Activated CD4-positive, alpha-beta T cell treated with anti-CD3 and anti-CD28 coated beads, Interleukin-2, amount 10 ng/mL, durations not matched to agents 7 days and 5 days (primary cell): ENCODE data around the gene SIGLECL1. TPM values are rescaled to one million over a fixed set of nuclear protein-coding genes. Genes with fewer than 3 reads are reported as not detected.

ENCODE experiments used
- CTCF ChIA-PET: fragments of 350-600 bp; sonication (Branson Sonifier 250); formaldehyde crosslinking; loops from one replicate; lab custom pipeline; 2021; ENCODE audit warnings: antibody characterized with exemption; lab: Charles Lee
- POLR2A ChIA-PET: fragments of 350-600 bp; sonication (Branson Sonifier 250); formaldehyde crosslinking; loops from one replicate; lab custom pipeline; 2021; ENCODE audit warnings: antibody characterized with exemption; lab: Charles Lee
- DNase-seq: peaks from one replicate; pipeline ENCODE4 v3.0.0-alpha.2; 2020
- H3K27ac Mint-ChIP-seq: one replicate; pipeline ENCODE4 v1.8.0; 2021; ENCODE audit warnings: mild to moderate bottlenecking, moderate library complexity, mixed read lengths
- H3K27me3 Mint-ChIP-seq: one replicate; pipeline ENCODE4 v1.8.0; 2021; ENCODE audit warnings: mixed read lengths
- H3K36me3 Mint-ChIP-seq: one replicate; pipeline ENCODE4 v1.8.0; 2021; ENCODE audit warnings: low read depth, mixed read lengths
- H3K4me1 Mint-ChIP-seq: one replicate; pipeline ENCODE4 v1.8.0; 2021; ENCODE audit warnings: mixed read lengths
- H3K4me3 Mint-ChIP-seq: one replicate; pipeline ENCODE4 v1.8.0; 2021; ENCODE audit warnings: mild to moderate bottlenecking, moderate library complexity, mixed read lengths
- H3K9me3 Mint-ChIP-seq: one replicate; pipeline ENCODE4 v1.8.0; 2021; ENCODE audit warnings: mixed read lengths
- total RNA-seq, 2 experiments: library from RNA; stranded (reverse); gene quantifications; one replicate each; pipeline ENCODE4 v1.2.3, GENCODE V29; 2021

The SIGLECL1 gene
- total RNA-seq, 2 experiments from 2014 or later: not detected

DNA sequence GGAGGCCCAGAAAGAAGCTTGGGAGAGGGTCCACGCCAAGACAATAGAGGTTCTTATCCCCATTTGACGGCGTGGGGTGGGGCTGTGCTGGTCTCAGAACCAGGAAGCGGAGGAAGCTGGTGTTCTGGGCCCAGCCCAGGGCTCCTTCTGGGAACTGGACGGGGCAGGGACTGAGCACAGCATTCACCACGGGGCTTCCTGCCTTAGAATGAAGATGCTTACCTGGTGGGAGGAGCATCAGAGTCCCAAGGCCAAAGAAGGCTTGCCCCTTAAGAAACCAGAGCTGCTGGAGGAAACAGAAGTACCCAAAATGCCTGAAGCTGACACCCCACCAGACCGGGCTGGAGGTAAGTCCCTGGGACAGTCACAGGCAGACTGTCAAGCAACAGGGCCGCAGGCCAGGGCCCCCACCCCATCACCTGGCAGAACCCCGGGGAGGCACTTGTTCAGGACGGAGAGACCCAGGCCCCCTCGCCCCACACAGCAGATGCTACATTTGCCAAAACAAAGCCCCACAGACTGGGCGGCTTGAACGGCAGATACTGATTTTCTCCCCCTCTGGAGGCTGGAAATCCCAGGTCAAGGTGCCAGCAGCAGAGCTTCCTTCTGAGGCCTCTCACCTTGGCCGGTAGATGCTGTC lies 42.8 kb downstream of the SIGLECL1 start:
- Mint-ChIP-seq H3K27me3 (peaks cover 2% of the 10 kb centered on the region), H3K4me1 (no peaks in the 10 kb centered on the region), H3K4me3 (no peak overlapping the region), H3K36me3 (no peaks in the 10 kb centered on the region), H3K27ac (no peak overlapping the region), H3K9me3 (no peaks in the 10 kb centered on the region)
- ChIA-PET CTCF (no interaction called here), POLR2A (no interaction called here)
- DNase-seq: no peak

DNA sequence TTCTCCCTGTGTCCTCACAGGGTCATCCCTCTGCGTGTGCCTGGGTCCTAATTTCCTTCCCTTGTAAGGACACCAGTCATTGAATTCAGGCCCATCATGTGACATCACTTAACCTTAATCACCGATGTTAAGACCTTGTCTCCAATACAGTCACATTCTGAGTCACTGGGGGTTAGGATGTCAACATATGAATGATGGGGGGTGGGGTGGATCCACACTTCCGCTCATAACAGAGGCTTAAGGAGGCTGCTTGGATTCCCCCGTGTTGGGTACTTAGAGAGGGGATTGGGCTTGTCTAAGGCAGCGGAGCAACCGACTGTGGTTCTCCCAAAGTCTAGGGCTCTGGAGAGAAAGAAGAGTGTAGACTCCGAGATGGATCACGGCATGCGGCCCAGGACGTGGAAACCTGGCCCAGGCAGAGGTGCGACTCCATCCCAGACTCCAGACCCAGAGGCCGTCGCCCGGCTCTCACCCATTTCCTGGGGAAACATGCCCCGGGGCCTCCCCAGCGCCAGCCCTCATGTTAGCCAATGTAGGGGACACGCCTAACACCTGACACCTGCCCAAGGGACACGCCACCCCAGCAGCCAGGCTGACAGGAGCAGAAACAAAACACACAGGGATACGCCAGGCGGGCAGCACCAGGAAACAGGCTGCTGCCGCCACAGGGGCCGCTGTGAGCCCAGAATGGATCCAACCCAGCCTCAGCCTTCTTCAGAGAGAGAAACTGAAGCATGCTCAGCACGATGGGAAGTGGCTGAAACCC lies 43.5 kb downstream of the SIGLECL1 start:
- no peaks in the 10 kb centered on the region for H3K9me3 Mint-ChIP-seq
- no peak overlapping the region for H3K27ac Mint-ChIP-seq
- ChIA-PET POLR2A (no interaction called here), CTCF (no interaction called here)
- H3K4me1 Mint-ChIP-seq: no peaks in the 10 kb centered on the region
- H3K27me3 Mint-ChIP-seq: peaks cover 2% of the 10 kb centered on the region
- DNase-seq: no peak
- no peak overlapping the region for H3K4me3 Mint-ChIP-seq
- no peaks in the 10 kb centered on the region for H3K36me3 Mint-ChIP-seq

DNA sequence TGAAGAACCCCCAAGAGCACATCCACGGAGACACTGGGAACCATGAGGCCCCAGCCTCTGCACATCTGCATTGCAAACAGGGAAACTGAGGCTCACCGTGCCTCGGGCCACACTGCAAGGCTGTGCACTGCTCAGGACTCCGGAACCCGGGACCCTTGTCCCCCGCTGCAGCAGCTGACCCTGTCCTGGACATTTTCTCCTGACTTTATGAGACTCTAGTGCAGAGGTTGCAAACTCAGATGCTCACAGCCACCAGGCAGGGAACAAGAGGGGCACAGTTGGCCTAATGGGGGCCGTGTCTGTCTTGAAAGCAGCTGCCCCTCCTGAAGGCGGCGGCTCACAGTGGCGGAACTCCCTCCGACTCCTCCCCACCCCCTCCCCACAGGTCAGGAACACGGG lies 44.1 kb downstream of the SIGLECL1 start:
- Mint-ChIP-seq H3K36me3 (no peaks in the 10 kb centered on the region), H3K27ac (no peak overlapping the region), H3K4me3 (no peak overlapping the region), H3K9me3 (no peaks in the 10 kb centered on the region), H3K4me1 (no peaks in the 10 kb centered on the region), H3K27me3 (peaks cover 2% of the 10 kb centered on the region)
- CTCF ChIA-PET: no interaction called here
- POLR2A ChIA-PET: no interaction called here
- no peak for DNase-seq

DNA sequence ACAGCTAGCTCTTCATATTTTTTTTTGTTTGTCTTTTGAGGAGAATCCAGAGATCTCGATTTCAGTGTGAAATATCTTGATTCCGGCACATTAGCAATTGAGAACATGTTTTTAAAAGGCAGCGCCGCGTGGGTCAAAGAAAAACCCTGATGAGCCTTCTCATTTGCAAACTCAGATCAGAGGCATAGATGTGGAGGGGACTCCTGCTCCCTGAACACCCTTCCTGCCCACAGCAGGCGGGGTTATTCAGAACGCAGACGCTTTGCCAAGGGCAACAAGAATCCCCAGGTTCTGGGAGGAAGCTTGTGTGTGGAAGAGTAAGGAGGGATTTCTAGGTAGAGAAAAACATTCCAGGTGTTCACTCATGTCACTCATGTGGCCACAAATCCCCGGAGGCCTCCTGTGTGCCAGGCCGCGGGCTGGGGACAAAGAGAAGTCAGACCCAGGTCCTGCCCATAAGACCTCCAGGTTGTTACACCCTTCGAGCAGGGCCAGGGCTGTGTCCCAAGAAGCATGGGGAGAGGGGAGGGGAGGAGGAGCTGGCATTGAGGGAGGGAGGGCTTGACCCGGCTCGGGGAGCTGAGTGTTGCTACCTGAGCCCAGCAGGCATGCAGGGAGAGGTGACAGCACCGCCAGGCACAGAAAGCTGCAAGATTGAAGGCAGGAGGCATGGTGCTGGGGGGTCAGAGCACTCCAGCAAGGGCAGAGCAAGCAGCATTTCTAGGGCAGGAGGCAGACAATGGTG lies 44.7 kb downstream of the SIGLECL1 start:
- H3K27me3 Mint-ChIP-seq: peaks cover 4% of the 10 kb centered on the region
- no peaks in the 10 kb centered on the region for H3K9me3 Mint-ChIP-seq
- no peaks in the 10 kb centered on the region for H3K4me1 Mint-ChIP-seq
- no peak overlapping the region for H3K27ac Mint-ChIP-seq
- CTCF ChIA-PET: no interaction called here
- DNase-seq: no peak
- no peaks in the 10 kb centered on the region for H3K36me3 Mint-ChIP-seq
- POLR2A ChIA-PET: no interaction called here
- H3K4me3 Mint-ChIP-seq: no peak overlapping the region

DNA sequence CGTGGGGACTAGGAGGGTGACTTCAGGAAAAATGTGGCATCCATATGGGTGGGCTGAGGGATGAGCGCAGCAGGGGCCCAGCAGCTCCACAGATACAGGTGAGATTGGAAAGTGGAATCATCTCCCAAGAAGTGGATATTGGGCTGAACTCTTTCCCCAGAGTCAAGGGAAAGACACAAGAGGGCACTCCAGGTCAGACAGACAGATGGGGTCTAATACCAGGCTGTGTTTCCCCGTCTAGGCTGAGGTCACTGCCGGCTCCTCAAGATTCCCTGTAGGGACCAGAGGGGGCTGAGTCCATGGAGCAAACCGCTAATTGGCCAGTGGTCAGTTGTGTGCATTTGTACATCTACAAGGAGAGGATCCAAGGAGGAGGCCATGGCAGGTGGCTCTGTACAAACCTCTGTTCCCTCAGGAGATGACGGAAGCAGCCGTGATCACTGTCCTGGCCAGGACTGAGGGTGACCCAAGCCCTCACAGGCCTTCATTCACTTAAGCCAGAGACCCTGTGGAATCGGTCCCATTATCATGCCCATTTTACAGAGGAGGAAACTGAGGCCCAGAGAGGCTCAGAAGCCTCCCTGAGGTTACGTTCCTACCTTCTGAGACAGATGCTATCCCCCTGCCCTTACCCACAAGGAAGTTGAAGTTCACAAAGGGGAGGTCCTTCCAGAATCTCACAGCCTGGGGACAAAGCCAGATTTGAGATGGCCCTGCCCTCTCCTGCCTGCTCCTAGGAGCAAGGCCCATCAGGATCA lies 45.6 kb downstream of the SIGLECL1 start:
- H3K36me3 Mint-ChIP-seq: no peaks in the 10 kb centered on the region
- DNase-seq: no peak
- H3K9me3 Mint-ChIP-seq: no peaks in the 10 kb centered on the region
- no peak overlapping the region for H3K27ac Mint-ChIP-seq
- ChIA-PET CTCF (no interaction called here), POLR2A (no interaction called here)
- H3K4me3 Mint-ChIP-seq: no peak overlapping the region
- H3K27me3 Mint-ChIP-seq: peaks cover 7% of the 10 kb centered on the region
- H3K4me1 Mint-ChIP-seq: no peaks in the 10 kb centered on the region

DNA sequence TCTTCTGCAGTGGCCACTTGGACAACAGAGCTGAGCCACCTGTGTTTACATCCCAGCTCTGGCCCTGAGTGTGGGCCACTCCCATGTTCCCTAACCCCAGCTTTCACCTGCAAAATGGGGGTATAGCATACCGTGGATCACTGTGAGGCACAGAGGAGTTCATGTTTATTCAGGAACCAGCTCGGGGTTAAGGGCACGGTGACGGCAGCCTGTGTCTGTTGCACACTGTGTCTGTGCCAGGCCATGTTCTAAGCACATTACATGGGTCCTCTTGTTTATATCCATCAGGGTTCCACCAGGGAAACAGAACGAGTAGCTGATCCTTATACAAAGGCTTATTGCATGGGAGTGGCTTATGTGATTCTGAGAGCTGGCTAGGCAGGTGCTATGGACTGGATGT lies 46.5 kb downstream of the SIGLECL1 start:
- peaks cover 8% of the 10 kb centered on the region for H3K27me3 Mint-ChIP-seq
- H3K27ac Mint-ChIP-seq: no peak overlapping the region
- ChIA-PET POLR2A (no interaction called here), CTCF (no interaction called here)
- H3K4me1 Mint-ChIP-seq: no peaks in the 10 kb centered on the region
- H3K36me3 Mint-ChIP-seq: no peaks in the 10 kb centered on the region
- no peaks in the 10 kb centered on the region for H3K9me3 Mint-ChIP-seq
- H3K4me3 Mint-ChIP-seq: no peak overlapping the region
- DNase-seq: no peak

DNA sequence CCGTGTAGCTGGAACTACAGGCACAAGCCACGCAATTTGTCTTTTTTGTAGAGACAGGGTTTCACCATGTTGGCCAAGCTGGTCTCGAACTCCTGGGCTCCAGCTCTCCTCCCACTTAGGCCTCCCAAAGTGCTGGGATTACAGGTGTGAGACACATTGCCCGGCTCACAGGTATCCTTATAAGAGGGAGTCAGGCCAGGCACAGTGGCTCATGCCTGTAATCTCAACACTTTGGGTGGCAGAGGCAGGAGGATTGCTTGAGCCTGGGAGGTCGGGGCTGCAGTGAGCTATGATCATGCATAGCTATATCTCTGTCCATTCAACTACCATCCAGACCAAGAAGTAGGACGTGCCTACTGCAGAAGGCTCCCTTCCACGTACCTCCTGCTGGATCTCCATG lies 50.4 kb downstream of the SIGLECL1 start:
- no peak for DNase-seq
- H3K27ac Mint-ChIP-seq: no peak overlapping the region
- H3K9me3 Mint-ChIP-seq: peaks cover 16% of the 10 kb centered on the region
- ChIA-PET POLR2A (interaction anchor here (0.7 kb wide), 1 partner anchor 43 kb away, joined by 4 read pairs; no protein-coding TSS in a partner anchor), CTCF (interaction anchor here (1.3 kb wide), 1 partner anchor 40 kb away, joined by 3 read pairs; the partner anchor contains the start of gene VSIG10L)
- H3K4me3 Mint-ChIP-seq: no peak overlapping the region
- no peaks in the 10 kb centered on the region for H3K36me3 Mint-ChIP-seq
- peaks cover 17% of the 10 kb centered on the region for H3K27me3 Mint-ChIP-seq
- no peaks in the 10 kb centered on the region for H3K4me1 Mint-ChIP-seq

DNA sequence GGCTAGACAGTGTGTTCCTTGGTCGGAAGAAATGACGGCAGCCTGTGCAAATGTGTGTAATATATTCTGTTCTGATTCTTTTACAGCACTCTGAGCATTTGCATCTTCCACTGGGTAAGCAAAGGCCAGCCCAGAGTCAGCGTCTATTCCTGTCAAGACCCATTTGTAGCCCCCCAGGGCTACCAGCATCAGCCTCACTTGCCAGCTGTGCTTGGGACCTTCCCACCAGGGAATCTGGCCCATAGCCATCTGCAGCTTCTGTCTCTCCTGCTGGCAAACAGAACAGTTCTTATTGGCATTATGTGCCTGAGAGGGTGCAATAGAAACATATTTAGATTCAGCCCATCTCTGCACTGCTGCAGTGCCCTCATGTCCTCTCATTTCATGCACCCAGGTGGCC lies 54.6 kb downstream of the SIGLECL1 start:
- Mint-ChIP-seq H3K36me3 (no peaks in the 10 kb centered on the region), H3K27me3 (peaks cover 35% of the 10 kb centered on the region), H3K4me3 (no peak overlapping the region), H3K4me1 (no peaks in the 10 kb centered on the region), H3K9me3 (peaks cover 28% of the 10 kb centered on the region), H3K27ac (no peak overlapping the region)
- ChIA-PET POLR2A (no interaction called here), CTCF (no interaction called here)
- DNase-seq: no peak

DNA sequence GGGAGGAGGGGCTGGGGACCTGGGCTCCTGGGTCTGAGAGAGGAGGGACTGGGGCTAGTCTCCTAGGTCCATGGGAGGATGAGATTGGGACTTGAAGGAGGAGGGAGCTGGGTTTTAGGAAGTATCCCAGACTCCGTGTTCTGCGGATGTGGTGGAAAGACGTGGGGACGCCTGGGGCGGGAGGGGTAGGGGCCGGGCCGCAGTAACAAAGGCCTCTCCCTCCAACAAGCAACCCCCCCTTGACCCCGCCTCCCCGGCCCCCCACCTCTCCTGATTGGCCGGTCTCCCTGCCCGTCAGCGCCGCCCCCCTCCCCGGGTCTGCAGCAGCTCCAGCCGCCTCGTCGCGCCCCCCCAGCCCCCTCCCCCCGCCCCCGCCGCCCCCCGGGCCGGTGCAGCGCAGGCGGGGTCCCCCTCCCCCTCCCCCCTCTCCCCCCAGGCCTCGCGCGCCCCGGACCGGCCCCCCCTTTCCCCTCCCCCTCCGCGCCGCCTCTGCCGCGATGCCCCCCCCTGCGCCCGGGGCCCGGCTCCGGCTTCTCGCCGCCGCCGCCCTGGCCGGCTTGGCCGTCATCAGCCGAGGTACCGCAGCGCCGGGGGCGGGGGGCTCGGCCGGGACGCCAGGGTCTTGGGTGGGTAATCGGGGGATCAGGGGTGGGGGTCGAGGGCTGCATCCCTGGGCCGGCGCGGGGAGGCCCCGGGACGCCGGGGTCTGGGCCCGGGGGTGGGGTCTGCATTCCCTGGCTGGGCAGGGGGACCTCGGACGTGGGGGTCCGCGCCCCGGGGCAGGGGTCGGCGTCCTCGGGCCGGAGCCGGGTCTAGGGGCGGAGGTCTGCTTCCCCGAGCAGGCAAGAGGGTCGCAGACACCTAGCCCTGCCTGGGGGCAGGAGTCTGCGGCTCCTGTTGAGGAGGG lies 60.7 kb downstream of the SIGLECL1 start, which contains the start of gene IGLON5:
Gene IGLON5, plus strand, starts transcription at position 294 of the 907 bp plus-strand sequence. Its CDS starts 204 bp downstream, at position 498.
- H3K27me3 Mint-ChIP-seq: peaks cover 36% of the 10 kb centered on the region
- H3K4me3 Mint-ChIP-seq: no peak within 1 kb of the TSS
- ChIA-PET CTCF (no interaction called here), POLR2A (no interaction called here)
- peaks cover 2% of the 10 kb centered on the region for H3K4me1 Mint-ChIP-seq
- no peak within 1 kb of the TSS for H3K27ac Mint-ChIP-seq
- H3K9me3 Mint-ChIP-seq: peaks cover 11% of the 10 kb centered on the region
- DNase-seq: no peak
- H3K36me3 Mint-ChIP-seq: no peaks in the 10 kb centered on the region

DNA sequence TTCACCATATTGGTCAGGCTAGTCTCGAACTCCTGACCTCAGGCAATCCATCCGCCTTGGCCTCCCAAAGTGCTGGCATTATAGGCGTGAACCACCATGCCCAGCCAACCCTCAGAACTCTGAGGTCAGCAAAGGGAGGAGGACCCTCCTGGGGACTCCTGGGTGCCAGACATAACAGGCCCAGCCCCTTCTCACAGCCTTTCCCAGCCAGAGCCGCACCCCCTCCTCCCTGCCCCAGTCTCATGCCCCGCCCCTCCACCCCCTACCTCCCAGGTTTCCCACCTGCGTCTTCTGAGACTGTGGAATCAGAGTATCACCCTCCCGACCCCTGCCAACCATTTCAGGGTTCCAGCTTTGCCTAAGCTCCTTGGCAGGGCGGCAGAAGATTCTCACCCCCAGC lies 65.8 kb downstream of the SIGLECL1 start:
- ChIA-PET CTCF (no interaction called here), POLR2A (no interaction called here)
- no peak for DNase-seq
- Mint-ChIP-seq H3K36me3 (no peaks in the 10 kb centered on the region), H3K9me3 (peaks cover 3% of the 10 kb centered on the region), H3K27ac (no peak overlapping the region), H3K4me3 (no peak overlapping the region), H3K27me3 (peaks cover 18% of the 10 kb centered on the region), H3K4me1 (peaks cover 2% of the 10 kb centered on the region)

DNA sequence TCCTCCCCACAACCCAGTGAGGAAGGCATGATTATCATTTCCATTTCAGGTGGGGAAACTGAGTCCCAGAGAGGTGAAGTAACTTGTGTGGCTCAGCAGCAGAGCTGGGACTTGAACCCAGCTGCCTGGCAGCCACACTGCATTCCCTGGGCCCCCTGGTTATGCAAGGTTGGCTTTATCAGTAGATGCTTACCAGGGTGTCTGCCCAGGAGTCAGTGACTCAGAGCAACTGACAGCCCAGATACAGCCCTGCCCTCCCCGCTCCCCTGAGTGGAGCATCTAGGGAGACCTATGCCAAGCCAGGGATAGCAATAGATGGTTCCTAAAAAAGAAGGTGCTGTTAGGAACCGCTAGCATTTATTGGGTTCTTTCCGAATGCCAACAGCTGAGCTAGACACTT lies 66.5 kb downstream of the SIGLECL1 start:
- Mint-ChIP-seq H3K4me3 (no peak overlapping the region), H3K36me3 (no peaks in the 10 kb centered on the region), H3K27me3 (peaks cover 16% of the 10 kb centered on the region), H3K9me3 (peaks cover 3% of the 10 kb centered on the region), H3K4me1 (peaks cover 2% of the 10 kb centered on the region), H3K27ac (no peak overlapping the region)
- ChIA-PET CTCF (no interaction called here), POLR2A (no interaction called here)
- no peak for DNase-seq

DNA sequence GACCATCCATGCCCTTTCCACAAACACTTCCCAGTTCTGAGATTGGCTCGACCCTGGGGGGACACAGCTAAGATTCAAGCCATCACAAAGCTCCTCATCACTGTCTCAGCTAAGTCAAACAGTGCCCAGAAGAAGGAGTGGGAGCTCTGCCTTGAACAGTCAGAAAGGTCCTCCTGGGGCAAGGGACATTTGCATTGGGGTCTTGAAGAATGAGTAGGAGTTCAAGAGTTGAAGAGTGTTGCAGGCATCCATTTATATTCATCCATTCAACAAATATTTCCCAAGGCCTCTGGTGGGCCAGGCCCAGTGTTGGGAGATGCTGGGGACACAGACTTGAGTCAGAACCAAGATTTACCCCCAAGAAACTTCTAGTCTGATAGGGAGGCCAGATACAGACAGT lies 67.1 kb downstream of the SIGLECL1 start:
- H3K4me1 Mint-ChIP-seq: peaks cover 2% of the 10 kb centered on the region
- peaks cover 13% of the 10 kb centered on the region for H3K27me3 Mint-ChIP-seq
- no peaks in the 10 kb centered on the region for H3K36me3 Mint-ChIP-seq
- no peak overlapping the region for H3K27ac Mint-ChIP-seq
- ChIA-PET CTCF (no interaction called here), POLR2A (no interaction called here)
- H3K4me3 Mint-ChIP-seq: no peak overlapping the region
- peaks cover 3% of the 10 kb centered on the region for H3K9me3 Mint-ChIP-seq
- no peak for DNase-seq
